HG03439 (cell line): Measurements from ENCODE around the gene CARD8.
"Not testable (repeated sequence)": the region's sequence is repeated elsewhere in the genome, so short reads cannot be mapped to it uniquely, and the experiment has no call there.

Source experiments
- ATAC-seq: cut with Tn5 transposase; IDR thresholded peaks from one replicate; pipeline ENCODE4 v1.9.1; 2021; ENCODE audit warnings: mild to moderate bottlenecking, moderate library complexity; ENCODE audit not compliant: unreplicated experiment

The CARD8 gene

GRCh38 chr19:48269617-48270026 lies 13.9 kb upstream of the CARD8 start:
- ATAC-seq = not testable (repeated sequence)

GRCh38 chr19:48265326-48265725 lies 9.6 kb upstream of the CARD8 start:
- not testable (repeated sequence) for ATAC-seq

GRCh38 chr19:48260359-48260714 lies 4.6 kb upstream of the CARD8 start:
- not testable (repeated sequence) for ATAC-seq

- not testable (repeated sequence) for ATAC-seq
Measured at GRCh38 chr19:48258992-48259391, 3.3 kb upstream of the CARD8 start.

- ATAC-seq = no peak
Measured at GRCh38 chr19:48258350-48258749, 2.6 kb upstream of the CARD8 start.

- no peak for ATAC-seq
Measured at GRCh38 chr19:48254529-48254970, 1.2 kb downstream of the CARD8 start.

GRCh38 chr19:48253999-48254398 lies 1.7 kb downstream of the CARD8 start:
- ATAC-seq = no peak

GRCh38 chr19:48252609-48253008 lies 3.1 kb downstream of the CARD8 start:
- ATAC-seq = no peak

GRCh38 chr19:48250290-48251025 lies 5.3 kb downstream of the CARD8 start:
- ATAC-seq = no peak

- peak; percentile 60 for ATAC-seq
Measured at GRCh38 chr19:48249502-48250014, 6.2 kb downstream of the CARD8 start.

- no peak for ATAC-seq
Measured at GRCh38 chr19:48248081-48248833, 7.5 kb downstream of the CARD8 start.

- no peak for ATAC-seq
Measured at GRCh38 chr19:48247212-48247611, 8.5 kb downstream of the CARD8 start.

- no peak for ATAC-seq
Measured at GRCh38 chr19:48246101-48246500, 9.6 kb downstream of the CARD8 start.

- ATAC-seq = no peak
Measured at GRCh38 chr19:48244281-48244680, 11.4 kb downstream of the CARD8 start.

GRCh38 chr19:48241771-48242170 lies 13.9 kb downstream of the CARD8 start:
- ATAC-seq = not testable (repeated sequence)

GRCh38 chr19:48239582-48240141 lies 16.1 kb downstream of the CARD8 start:
- no peak for ATAC-seq

- no peak for ATAC-seq
Measured at GRCh38 chr19:48239120-48239519, 16.6 kb downstream of the CARD8 start.

GRCh38 chr19:48237057-48237456 lies 18.7 kb downstream of the CARD8 start:
- no peak for ATAC-seq

GRCh38 chr19:48230555-48231129 lies 25.1 kb downstream of the CARD8 start:
- no peak for ATAC-seq

- no peak for ATAC-seq
Measured at GRCh38 chr19:48221628-48222027, 34.1 kb downstream of the CARD8 start.

- not testable (repeated sequence) for ATAC-seq
Measured at GRCh38 chr19:48220784-48221183, 34.9 kb downstream of the CARD8 start.
